HCT116 (cell line): ENCODE measurements around the gene ST6GALNAC2.

ENCODE experiments used
- EGR1 ChIP-seq: IDR thresholded peaks from 2 replicates; pipeline ENCODE4 v1.6.1; 2012; ENCODE audit warnings: low read depth
- EZH2phosphoT487 ChIP-seq: fragments of 200-600 bp; IDR thresholded peaks from 2 replicates; pipeline ENCODE4 v1.6.1; 2018; ENCODE audit warnings: antibody characterized with exemption, borderline replicate concordance
- FOSL1 ChIP-seq: IDR thresholded peaks from 2 replicates; pipeline ENCODE4 v1.6.1; 2012; ENCODE audit warnings: low read depth
- JUND ChIP-seq: IDR thresholded peaks from 2 replicates; pipeline ENCODE4 v1.6.1; 2012
- POLR2A ChIP-seq: IDR thresholded peaks from 2 replicates; pipeline ENCODE4 v1.7.0; 2011; ENCODE audit warnings: borderline replicate concordance; ENCODE audit not compliant: insufficient read depth, insufficient read length; ENCODE audit errors: extremely low read depth
- POLR2AphosphoS5 ChIP-seq: IDR thresholded peaks from 2 replicates; pipeline ENCODE4 v1.6.1; 2011; ENCODE audit warnings: mild to moderate bottlenecking, low read depth, low read length, moderate library complexity
- RAD21 ChIP-seq: IDR thresholded peaks from 2 replicates; pipeline ENCODE4 v1.6.1; 2012; ENCODE audit warnings: low read depth, mild to moderate bottlenecking
- SIN3A ChIP-seq: IDR thresholded peaks from 2 replicates; pipeline ENCODE4 v1.6.1; 2012; ENCODE audit warnings: low read depth
- ZNF274 ChIP-seq: fragments of 200-500 bp; sonication (Bioruptor generic); IDR thresholded peaks from 2 replicates; pipeline ENCODE4 v1.6.1; 2014; ENCODE audit warnings: mild to moderate bottlenecking, low read depth, low read length, inconsistent platforms
- TF ChIP-seq, protein P1 (sequence below), 3 experiments: fragments of 200-600 bp in 1 of 3; sonication (generic) in 1 of 3; IDR thresholded peaks in 2 of 3; conservative IDR thresholded peaks in 1 of 3; 2 replicates each; pipeline ENCODE4 v1.5.1; 2012 to 2017; ENCODE audit warnings: low read depth in 2 of 3, low read length in 2 of 3, antibody characterized with exemption in 1 of 3, borderline replicate concordance in 1 of 3, control low read depth in 1 of 3, mild to moderate bottlenecking in 1 of 3, mixed read lengths in 1 of 3, mixed run types in 1 of 3, moderate library complexity in 1 of 3; ENCODE audit not compliant: insufficient read depth in 1 of 3
- TF ChIP-seq, protein P2 (sequence below): IDR thresholded peaks from 2 replicates; pipeline ENCODE4 v1.6.1; 2012
- TF ChIP-seq, protein P3 (sequence below): IDR thresholded peaks from 2 replicates; pipeline ENCODE4 v1.6.1; 2011; ENCODE audit warnings: mild to moderate bottlenecking, low read length, moderate library complexity; ENCODE audit not compliant: insufficient replicate concordance; ENCODE audit errors: extremely low read depth

DNA sequence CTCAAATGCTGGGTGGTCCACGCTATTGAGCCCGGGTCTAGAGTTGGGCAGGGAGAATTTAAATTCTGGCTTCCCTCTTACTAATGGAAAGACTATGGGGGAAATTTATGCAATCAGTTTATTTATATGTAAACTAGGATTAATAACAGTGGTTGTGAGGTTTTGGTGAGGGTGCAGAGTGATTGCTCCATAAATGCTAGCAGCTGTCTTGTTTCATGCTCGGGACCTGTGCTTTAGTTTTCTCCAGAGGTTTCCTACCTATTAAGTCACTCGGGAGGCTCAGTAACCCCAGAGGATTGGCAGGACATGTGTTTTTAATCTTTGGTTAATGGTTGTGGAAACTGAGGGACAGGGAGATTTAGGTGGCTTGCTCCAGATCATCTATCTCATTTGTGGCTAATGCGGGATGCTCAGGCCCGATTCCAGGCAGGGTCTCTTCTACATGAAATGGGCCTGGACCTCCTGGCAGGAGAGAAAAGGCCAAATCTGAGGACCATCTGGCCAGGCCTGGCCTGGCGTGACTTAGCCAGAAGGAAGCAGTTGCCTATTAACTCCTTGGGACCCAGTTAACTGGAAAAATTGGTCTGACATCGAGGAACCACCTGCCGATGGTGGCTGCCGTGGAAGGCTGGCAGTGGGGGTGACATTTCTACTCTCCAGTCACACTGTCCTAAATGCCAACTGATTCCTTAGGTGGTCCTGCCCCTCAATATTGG is 43.8 kb downstream of the ST6GALNAC2 start:
- TF ChIP-seq POLR2AphosphoS5: no peak
- no peak for TF ChIP-seq EGR1
- TF ChIP-seq EZH2phosphoT487: no peak
- TF ChIP-seq, protein P1, sequence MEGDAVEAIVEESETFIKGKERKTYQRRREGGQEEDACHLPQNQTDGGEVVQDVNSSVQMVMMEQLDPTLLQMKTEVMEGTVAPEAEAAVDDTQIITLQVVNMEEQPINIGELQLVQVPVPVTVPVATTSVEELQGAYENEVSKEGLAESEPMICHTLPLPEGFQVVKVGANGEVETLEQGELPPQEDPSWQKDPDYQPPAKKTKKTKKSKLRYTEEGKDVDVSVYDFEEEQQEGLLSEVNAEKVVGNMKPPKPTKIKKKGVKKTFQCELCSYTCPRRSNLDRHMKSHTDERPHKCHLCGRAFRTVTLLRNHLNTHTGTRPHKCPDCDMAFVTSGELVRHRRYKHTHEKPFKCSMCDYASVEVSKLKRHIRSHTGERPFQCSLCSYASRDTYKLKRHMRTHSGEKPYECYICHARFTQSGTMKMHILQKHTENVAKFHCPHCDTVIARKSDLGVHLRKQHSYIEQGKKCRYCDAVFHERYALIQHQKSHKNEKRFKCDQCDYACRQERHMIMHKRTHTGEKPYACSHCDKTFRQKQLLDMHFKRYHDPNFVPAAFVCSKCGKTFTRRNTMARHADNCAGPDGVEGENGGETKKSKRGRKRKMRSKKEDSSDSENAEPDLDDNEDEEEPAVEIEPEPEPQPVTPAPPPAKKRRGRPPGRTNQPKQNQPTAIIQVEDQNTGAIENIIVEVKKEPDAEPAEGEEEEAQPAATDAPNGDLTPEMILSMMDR (IDR thresholded peaks at IDR 0.05 in 2 of 3, conservative IDR thresholded peaks at IDR 0.05 in 1 of 3; ENCODE audit: borderline replicate concordance in 1 of 3, insufficient read depth in 1 of 3, low read depth in 2 of 3, low read length in 2 of 3): no peak
- TF ChIP-seq, protein P2, sequence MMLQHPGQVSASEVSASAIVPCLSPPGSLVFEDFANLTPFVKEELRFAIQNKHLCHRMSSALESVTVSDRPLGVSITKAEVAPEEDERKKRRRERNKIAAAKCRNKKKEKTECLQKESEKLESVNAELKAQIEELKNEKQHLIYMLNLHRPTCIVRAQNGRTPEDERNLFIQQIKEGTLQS: no peak
- TF ChIP-seq, protein P3, sequence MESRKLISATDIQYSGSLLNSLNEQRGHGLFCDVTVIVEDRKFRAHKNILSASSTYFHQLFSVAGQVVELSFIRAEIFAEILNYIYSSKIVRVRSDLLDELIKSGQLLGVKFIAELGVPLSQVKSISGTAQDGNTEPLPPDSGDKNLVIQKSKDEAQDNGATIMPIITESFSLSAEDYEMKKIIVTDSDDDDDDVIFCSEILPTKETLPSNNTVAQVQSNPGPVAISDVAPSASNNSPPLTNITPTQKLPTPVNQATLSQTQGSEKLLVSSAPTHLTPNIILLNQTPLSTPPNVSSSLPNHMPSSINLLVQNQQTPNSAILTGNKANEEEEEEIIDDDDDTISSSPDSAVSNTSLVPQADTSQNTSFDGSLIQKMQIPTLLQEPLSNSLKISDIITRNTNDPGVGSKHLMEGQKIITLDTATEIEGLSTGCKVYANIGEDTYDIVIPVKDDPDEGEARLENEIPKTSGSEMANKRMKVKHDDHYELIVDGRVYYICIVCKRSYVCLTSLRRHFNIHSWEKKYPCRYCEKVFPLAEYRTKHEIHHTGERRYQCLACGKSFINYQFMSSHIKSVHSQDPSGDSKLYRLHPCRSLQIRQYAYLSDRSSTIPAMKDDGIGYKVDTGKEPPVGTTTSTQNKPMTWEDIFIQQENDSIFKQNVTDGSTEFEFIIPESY: no peak
- no peak for TF ChIP-seq RAD21
- TF ChIP-seq ZNF274: no peak
- no peak for TF ChIP-seq SIN3A
- no peak for TF ChIP-seq POLR2A
- no peak for TF ChIP-seq FOSL1
- TF ChIP-seq JUND: no peak
